GM21529 (cell line): ENCODE data around the gene ZC3H12C.

Experiments
- ATAC-seq: cut with Tn5 transposase; IDR thresholded peaks from one replicate; pipeline ENCODE4 v1.9.1; 2021; ENCODE audit not compliant: unreplicated experiment

The ZC3H12C gene

DNA sequence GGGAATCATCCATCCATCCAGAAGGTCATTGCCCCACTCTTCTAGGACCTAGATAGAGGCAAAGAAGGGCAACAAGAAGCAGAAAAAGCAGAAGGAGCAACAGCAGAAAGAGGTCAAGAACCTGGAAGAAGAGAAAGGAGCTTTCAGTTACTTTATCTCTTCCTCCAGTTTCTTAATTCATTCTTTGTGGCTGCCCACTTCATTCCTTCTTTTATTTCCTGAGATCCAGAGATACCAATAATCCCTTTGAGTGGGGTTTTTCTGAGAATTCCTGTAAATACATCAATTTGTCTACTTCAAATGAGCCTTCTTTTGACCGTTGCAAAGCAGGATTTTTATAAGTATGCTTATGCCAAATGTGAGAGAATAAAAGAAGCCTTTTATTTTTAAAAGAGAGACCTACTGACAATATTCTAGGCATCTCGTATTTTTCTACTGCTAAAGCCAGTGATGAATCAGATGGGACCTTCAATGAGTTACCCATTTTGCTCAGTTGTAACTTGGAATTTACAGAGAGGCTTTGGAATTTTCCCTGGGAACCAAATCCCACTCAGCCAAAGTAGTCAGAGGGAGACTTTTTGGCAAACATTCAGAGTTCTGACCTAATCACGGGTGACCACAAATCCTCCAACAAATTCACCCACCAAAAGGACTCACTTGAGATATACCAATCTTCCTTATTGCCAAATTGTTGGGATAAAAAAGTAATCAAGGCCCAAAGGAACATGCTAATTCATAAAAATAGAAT lies 54.9 kb downstream of the ZC3H12C start:
- ATAC-seq = no peak

DNA sequence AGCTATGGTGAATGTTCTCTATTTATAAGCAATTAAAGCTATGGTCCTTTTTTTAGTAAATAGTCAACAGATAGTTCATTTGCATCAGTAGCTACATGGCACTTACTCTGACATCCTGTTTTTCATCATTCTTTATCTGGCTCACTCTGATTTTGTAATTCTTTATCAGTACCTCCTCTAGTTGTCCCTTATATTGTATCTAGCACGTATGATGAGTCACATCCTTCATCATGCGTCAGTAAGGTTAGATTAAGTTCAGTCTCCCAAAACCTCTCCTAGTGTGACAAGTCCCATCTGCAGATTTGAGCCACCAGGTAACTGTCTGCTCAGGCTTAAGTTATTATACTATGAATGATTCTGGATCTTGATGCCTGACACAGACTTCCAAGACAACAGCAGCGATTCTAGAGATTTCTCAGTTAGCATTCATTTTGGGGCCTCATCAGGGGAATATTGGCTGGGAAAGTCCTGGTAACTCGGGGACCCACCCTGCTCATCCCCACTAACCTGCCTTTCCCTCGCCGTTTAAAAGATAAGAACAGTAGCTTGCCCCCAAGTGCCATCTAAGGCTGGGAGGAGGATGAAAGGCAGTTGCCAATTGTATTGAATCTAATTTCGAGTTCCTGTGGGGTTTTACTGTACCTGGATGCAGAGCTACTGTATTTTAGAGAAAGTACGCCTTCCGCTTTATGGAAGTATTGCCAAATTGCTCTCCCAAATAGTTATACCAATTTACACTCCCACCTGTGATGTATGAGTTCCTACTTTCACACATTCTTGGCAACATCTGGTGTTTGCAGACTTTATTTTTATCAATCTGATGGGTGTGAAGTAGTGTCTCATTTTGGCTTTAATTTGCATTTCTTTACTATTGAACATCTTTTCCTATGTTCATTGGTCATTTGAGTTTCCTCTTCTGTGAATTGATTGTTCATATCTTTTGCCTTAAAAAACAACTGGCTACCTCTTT lies 55.9 kb downstream of the ZC3H12C start:
- no peak for ATAC-seq

DNA sequence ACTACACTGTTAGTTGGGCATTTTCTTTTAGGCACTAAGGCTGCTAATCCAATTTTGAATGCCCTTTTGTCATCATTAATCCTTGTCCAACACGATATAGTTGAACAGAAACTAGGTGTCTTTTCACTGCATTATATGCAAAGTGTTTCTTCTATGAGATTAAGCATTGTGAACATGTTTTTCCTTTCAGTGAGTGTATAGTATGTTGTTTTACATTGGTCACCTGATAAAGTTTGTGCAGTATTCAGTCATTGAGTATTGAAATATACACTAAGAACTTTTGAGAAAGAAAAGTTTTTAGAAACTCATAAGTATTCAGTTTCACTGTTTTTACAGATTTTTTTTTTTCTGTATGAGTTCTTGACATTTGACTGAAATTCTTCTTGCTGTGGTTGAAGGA lies 59.0 kb downstream of the ZC3H12C start:
- no peak for ATAC-seq

DNA sequence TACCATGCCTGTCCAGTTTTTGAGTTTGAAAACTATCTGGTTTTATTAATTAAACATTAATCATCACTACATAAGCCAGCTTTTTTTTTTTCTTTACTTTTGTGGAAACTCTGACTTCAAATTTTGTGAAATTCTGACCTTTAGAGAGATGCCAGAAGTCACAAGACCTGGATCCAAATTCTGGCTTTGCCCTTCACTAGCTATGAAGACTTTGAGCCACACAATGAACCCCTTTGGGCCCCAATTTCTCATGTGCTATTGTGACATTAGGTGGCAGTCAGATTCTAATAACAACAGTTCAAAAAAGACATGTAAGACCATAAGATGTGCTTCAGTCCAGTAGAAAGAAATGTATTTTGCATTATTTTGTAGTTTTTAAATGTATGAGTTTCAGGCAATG lies 60.3 kb downstream of the ZC3H12C start:
- ATAC-seq = no peak

DNA sequence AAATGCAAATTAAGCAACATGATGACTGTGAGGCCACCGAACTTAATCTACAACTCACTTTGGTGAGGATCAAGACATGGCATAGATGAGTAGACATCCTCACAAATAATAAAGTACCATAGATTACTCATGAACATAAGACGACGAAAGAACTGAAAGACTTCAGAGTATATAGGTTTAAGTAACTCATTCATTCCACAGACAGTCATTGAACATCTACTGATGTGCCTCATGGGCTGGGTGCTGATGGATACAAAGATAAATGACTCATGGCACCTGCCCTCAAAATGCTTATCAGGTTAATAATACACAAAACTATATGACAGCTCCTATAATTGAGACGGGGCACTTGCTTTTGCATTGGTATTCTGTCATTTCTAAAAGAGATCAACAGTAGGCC lies 63.3 kb downstream of the ZC3H12C start:
- ATAC-seq = no peak

DNA sequence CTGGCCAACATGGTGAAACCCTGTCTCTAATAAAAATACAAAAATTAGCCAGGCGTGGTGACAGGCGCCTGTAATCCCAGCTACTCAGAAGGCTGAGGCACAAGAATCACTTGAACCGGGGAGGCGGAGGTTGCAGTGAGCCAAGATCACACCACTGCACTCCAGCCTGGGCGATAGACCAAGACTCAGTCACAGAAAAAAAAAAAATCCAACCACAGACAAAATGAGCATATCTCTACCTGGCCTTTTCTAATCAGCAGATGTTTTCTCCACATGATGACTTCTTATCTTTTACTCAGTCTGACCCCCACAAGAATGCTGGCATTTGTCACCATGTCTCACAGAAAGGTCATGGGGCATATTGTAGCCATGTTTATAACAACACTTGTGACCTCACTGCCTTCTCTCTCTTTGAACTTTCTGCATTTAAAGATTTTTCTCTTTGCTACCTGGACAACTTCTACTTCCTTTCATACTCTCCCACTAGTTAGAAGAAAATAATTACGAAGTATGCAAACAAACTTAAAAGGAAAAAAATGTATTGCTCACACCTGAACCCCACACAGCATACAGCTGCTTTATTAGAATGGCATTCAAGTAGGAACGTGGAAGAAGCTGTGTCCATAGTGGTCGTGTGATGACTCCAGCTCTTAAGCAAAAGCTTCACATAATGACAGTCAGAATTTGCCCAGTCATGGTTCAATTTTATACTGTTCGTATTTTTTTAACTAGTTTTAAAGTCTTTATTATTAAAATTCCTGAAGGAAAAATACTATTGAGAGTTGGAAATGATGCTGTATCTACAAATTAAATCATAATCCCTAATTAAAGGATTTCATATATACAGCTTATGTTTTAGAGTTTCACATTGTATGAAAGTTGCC lies 65.4 kb downstream of the ZC3H12C start:
- no peak for ATAC-seq

DNA sequence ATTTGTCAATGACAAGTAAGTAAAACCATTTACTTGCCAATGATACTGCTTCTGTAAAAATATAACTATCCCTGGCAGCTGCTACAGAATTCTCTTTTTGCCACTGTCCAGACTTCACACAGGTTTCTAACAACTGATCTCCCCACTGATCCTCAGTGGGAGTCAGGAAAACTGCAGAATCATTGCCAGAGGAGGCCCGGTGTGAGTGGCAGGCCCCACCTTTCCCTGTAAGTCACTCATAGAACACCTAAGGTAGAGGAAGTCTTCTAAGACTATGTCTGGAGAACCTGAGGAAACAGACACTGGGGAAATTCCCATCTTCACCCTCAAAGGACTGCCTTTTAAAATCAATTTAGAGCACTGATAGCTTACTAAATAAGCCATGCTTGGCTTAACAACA lies 66.3 kb downstream of the ZC3H12C start:
- no peak for ATAC-seq

DNA sequence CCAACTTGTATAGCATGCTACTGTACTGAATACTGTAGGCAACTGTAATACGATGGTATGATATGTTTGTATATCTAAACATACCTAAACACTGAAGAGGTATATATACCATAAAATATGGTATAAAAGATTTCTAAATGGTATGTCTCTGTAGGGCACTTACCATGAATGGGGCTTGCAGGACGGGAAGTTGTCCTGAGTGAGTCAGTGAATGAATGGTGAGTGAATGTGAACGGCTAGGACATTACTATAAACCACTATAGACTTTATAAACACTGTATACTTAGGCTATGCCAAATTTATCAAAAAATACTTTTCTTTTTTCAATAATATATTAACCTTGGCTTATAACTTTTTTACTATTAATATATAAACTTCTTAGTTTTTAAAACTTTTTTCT lies 66.8 kb downstream of the ZC3H12C start:
- no peak for ATAC-seq

DNA sequence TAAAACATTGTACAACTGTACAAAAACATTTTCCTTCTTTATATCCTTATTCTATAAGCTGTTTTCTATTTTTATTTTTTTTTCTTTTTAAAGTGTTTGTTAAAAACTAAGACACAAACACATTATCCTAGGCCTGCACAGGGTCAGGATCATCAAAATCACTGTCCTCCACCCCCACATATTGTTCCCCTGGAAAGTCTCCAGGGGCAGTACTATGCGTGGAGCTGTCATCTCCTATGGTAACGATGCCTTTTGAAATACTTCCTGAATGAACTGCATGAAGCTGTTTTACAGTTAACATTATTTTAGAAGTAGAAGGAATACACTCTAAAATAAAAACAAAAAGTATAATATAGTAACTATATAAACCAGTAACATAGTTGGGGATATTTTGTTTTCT lies 67.2 kb downstream of the ZC3H12C start:
- ATAC-seq = no peak

DNA sequence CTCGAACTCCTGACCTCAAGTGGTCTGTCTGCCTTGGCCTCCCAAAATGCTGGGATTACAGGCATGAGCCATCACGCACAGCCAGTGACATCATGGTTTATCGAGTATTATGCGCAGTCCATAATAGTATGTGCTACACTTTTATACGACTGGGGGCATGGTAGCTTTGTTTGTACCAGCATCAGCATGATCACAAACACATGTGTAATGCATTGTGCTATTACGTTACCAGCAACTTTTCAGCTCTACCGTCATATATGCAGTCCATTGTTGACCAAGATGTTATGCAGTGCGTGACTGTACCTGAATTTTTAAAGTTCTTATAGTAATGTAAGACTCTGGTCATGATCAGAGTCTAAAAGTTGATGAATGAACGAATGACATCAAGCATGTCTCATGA lies 67.9 kb downstream of the ZC3H12C start:
- ATAC-seq = no peak

DNA sequence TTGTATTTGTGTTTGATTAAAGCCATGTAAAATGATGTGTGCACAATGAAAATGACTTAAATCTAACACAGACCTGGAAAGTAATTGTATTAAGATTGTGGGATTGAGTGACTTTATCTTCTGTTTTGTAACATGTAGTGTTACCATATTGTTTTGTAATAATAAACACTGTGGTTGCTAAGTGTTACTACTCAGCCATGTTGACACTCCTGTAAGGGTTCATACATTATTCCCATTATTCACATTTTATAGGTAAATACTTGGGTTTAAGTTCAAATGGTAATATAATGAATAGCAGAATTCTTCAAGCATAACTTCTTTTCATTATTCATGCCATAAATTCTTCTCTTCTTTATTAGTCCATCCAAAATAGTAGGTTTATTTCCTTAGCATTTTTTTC lies 69.0 kb downstream of the ZC3H12C start:
- ATAC-seq = no peak

DNA sequence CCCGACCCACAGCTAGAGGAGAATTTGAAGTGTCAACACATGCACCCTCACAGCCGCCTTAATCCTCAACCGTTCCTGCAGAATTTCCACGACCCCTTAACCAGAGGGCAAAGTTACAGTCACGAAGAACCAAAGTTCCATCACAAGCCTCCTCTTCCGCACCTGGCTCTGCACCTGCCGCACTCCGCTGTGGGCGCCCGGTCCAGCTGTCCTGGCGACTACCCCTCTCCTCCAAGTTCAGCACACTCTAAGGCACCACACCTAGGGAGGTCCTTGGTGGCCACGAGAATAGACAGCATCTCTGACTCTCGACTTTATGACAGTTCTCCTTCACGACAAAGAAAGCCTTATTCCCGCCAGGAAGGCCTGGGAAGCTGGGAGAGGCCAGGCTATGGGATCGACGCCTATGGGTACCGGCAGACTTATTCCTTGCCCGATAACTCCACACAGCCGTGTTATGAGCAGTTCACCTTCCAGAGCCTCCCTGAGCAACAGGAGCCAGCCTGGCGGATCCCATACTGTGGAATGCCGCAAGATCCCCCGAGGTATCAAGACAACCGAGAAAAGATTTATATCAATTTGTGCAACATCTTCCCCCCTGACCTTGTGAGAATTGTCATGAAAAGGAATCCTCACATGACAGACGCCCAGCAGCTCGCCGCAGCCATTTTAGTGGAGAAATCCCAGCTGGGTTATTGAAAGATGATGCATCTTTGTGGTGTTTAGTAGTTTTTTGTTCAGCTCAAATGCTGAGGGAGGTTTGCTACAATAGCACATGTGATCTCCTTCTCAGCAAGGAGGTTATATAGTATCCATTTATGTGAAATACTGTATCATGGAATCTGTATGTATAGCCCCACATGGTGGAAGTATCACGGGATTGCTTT lies 72.1 kb downstream of the ZC3H12C start:
- ATAC-seq = no peak

DNA sequence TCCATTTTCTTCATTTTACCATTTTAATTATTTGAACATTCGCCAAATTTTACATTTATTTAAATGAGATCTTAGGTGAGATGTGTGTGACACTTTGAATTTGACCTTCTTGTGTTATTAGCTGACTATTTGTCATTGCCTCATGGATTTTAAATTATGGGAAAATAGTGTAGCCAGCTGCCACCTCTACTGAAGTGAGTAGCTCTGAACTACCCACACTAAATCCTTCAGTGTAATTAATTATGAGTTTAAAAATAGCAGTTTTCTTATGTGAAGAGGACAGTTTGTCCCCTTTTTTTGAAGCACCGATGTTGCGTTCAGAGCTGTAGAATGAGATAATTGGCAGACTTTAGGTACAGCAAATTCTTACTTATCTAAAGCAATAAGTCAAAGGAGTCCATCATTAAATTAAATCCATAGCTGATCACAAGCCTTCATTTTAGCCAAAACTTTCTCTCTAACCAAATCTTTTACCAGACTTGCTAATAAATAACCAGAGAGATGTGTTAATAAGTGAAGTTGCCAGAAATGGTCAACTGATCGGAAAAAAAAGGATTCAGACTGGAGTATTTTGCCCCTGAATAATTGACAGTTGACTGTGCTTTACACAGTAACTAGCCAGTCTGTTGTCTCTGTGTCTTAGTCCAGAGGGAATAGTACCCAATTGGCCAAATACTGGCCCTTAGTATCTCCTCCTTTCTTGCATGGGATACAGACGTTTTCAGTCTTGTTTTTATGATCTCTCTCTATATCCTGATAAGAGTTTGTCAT lies 75.0 kb downstream of the ZC3H12C start:
- ATAC-seq = no peak

DNA sequence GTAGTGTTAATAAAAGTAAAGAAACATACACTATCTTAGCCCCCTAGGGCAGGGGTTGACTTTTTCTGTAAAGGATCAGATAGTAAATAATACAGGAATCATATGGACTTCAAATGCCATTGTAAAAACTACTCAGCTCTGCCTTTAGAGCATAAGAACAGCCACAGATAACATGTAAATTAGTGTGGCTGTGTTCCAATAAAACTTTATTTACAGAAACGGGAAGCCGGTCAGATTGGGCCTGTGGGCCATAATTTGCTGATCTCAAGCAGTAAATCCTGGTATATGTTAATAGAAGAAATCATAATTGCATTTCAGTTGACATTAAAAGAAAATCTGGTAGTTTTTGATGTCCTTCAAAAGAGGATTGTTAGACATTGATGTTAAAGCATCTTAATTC lies 76.5 kb downstream of the ZC3H12C start:
- ATAC-seq = no peak

DNA sequence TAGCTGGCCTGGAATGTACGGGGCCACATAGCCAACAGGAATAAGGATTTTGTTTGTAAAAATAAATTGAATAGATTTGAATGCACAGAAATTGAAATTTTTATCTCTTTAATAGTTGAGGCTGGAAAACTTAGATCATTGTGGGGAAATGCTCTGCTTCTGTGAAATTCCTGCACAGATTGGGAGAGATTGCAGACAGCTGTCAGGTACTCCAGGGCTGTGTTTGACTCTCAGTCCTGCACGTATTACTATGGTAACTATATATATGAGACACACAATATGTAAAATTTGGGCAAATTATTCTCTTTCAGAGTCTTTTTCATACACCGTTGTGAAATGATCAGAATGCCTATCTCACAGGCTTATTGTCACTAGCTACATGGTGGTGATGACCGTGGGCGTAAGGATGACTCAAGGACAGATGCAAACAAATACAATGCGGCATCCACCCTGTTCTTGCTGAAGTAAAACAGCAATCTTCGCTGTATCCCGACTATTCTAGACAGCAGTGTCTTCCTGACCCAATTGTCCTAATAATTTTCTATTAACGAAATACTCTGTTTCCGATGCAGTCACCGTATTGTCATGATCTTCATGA lies 79.4 kb downstream of the ZC3H12C start:
- no peak for ATAC-seq

DNA sequence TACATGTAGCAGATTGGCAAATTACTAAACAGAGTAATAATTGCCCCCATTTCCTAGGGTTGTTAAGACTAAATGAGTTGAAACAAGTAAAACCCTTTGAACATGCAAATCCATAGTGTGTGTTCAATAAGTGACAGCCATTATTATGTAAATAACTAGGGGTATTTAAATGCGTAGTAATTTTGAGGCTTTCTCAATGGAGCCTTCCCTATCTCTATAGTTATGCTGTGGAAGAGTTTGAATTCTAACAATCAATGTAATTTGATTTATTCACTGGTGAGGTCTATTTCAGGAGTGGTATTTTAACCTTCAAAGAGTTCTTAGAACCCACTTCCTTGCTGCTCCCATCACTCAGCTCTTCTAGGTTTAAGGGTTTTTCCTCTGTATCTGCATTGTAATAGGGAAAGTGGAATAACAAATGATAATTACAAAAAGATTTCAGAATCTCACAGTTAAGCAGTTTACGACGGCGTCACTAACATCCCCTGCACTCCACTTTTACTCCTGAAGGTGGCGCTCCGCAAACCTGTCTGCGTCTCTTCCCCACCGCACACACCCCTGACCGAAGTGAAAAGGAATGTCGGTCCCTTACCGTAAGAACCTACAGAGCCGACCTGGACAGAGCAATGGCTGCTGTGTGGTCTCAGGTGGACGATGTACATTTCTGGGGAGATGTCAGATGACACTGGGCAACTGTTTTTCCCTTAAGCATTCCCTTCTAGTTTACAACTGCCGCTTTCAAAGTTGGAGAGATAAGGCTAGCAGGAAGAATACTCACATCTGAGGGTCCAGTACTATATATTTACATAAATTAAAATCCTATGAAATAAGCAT lies 80.8 kb downstream of the ZC3H12C start:
- ATAC-seq = peak; percentile 78

DNA sequence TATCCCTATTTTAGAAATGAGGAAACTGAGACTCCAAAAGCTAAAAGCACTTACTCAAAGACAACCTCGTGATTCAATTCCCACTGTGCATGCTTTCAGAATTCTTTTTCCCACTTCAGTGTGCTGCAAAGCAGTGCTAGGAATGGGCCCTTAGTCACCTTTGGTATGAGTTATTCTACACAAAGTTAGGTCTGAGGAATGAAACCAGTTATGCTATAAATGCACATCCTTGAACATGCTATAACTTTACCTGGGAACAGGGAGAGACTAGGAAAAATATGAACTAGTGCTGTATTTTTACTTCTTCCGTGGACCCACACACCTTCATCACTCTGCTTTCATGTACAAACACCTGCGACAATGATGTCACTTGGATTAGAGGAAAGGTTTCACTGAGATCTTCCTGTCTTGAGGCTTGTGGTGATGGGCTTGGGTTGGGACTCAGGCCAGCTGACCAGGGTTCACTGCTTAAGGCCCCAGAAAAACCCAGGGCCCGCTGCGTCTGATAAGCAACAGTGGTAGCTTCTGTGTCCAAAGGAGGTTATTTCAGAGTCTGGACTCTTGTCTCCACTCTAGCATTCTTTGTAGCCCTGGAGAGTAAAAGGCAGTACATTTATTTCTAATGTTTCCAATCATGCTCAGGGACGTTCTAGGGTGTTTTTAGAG lies 81.6 kb downstream of the ZC3H12C start:
- ATAC-seq = no peak
